AG04450 (cell line): ENCODE data around the gene TIRAP. TPM values are rescaled to one million over a fixed set of nuclear protein-coding genes. Genes with fewer than 3 reads are reported as not detected.

Experiments
- CTCF ChIA-PET: fragments of 300-600, 350-600 bp; formaldehyde crosslinking; extraction: SDS; loops from one replicate; lab custom pipeline; 2022; ENCODE audit warnings: antibody characterized with exemption, inconsistent platforms; lab: Charles Lee
- POLR2A ChIA-PET: fragments of 350-600 bp; formaldehyde crosslinking; extraction: SDS; loops from one replicate; lab custom pipeline; 2021; ENCODE audit warnings: antibody characterized with exemption, inconsistent platforms; lab: Yijun Ruan, JAX
- DNase-seq: peaks from one replicate; pipeline ENCODE4 v3.0.0-alpha.2; 2011; ENCODE audit warnings: low read depth, low spot score
- H3K27ac ChIP-seq: one replicate; pipeline ENCODE4 v1.5.1; 2012; ENCODE audit warnings: low read depth, low read length, control low read depth
- H3K27me3 ChIP-seq: one replicate; pipeline ENCODE4 v1.6.0; 2012; ENCODE audit warnings: low read length; ENCODE audit not compliant: control insufficient read depth, insufficient read depth
- H3K4me3 ChIP-seq: 2 replicates; pipeline ENCODE4 v1.5.1; 2011; ENCODE audit warnings: mild to moderate bottlenecking, low read depth, low read length, control low read depth
- H3K9me3 ChIP-seq: 2 replicates; pipeline ENCODE4 v1.5.1; 2012; ENCODE audit warnings: low read length; ENCODE audit not compliant: control insufficient read depth, insufficient read depth
- CTCF ChIP-seq: IDR thresholded peaks from 2 replicates; pipeline ENCODE4 v1.5.1; 2011; ENCODE audit warnings: low read depth, low read length, control low read depth, inconsistent platforms
- polyA plus RNA-seq: library from polyadenylated mRNA; depleted of rRNA; stranded (reverse); fragments of >200 nt; gene quantifications from 2 replicates; pipeline ENCODE4 v1.2.3, GENCODE V29; 2011

TIRAP gene
- polyA plus RNA-seq, 1 experiment = 4.9 TPM

- H3K4me3 ChIP-seq = peak overlapping the region; percentile 49
- ChIA-PET POLR2A (interaction anchor here (0.7 to 2.3 kb wide), 7 partner anchors 12 to 166 kb away, joined by 3 to 16 read pairs (median 3); partner anchors contain the start of genes DCPS and ST3GAL4), CTCF (interaction anchor here (0.9 to 2.7 kb wide), 5 partner anchors 8 to 163 kb away, joined by 3 to 25 read pairs (median 10); partner anchors contain the start of gene DCPS)
- DNase-seq = no peak
- H3K27me3 ChIP-seq = no peaks in the 10 kb centered on the region
- no peaks in the 10 kb centered on the region for H3K9me3 ChIP-seq
- TF ChIP-seq CTCF = no peak
- peak overlapping the region; percentile 99 for H3K27ac ChIP-seq
These were observed 35.1 kb downstream of the TIRAP start for GRCh38 chr11:126317756-126318573.

DNA sequence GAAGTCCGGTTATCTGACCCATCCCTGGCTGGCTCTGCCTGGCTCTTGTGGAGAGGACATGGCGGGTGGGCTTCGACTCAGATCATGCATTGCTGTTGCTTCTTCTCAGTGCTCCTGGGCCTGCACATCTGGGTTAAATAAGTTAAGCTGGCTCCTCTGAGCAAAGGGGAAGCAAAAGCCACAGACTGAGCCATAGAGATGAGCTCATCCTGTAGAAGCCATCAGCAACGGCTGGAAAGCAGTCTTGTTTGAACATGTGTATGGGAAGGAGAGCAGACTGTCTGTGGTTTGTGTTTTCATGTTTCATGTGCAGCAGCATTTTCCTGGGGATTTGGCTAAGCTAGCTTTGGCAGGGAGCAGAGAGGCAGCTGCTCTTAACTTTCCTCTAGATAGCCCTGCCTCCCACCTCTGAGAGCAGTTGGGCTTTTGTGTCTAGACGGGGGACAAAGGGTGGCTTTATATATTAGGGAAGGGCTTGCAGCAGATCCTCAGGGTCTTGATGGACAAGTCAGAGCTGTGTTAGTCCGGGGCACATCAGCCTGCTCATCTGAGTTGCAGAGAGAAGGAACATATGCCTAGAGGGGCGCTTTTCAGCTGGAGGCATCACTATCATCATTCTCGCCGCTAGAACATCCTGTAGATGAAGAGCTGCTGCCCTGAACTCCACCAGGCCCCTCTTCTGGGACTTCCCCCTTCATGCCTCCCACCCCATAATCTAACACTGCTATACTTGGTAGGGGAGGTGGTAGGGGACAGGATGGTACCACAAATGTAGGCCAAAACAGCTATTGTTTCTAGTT lies 35.9 kb downstream of the TIRAP start:
- no peaks in the 10 kb centered on the region for H3K9me3 ChIP-seq
- no peak for TF ChIP-seq CTCF
- ChIA-PET CTCF (interaction anchor here (0.9 to 2.7 kb wide), 7 partner anchors 9 to 162 kb away, joined by 3 to 25 read pairs (median 4); partner anchors contain the start of gene DCPS), POLR2A (interaction anchor here (1.0 to 2.3 kb wide), 7 partner anchors 12 to 162 kb away, joined by 3 to 16 read pairs (median 5); partner anchors contain the start of genes DCPS and ST3GAL4)
- no peaks in the 10 kb centered on the region for H3K27me3 ChIP-seq
- peak; percentile 88 for DNase-seq
- H3K27ac ChIP-seq = peak overlapping the region; percentile 99
- peak overlapping the region; percentile 49 for H3K4me3 ChIP-seq

- CTCF ChIA-PET = interaction anchor here (0.7 to 2.7 kb wide), 6 partner anchors 9 to 161 kb away, joined by 3 to 25 read pairs (median 7); no protein-coding TSS in a partner anchor
- Histone ChIP-seq H3K27me3 (no peaks in the 10 kb centered on the region), H3K27ac (peak overlapping the region; percentile 99), H3K9me3 (no peaks in the 10 kb centered on the region), H3K4me3 (no peak overlapping the region)
- POLR2A ChIA-PET = interaction anchor here (1.0 to 2.3 kb wide), 5 partner anchors 11 to 37 kb away, joined by 3 to 16 read pairs (median 6); partner anchors contain the start of genes DCPS and ST3GAL4
- TF ChIP-seq CTCF = no peak
- no peak for DNase-seq
These were observed 36.5 kb downstream of the TIRAP start for GRCh38 chr11:126319374-126319740.

DNA sequence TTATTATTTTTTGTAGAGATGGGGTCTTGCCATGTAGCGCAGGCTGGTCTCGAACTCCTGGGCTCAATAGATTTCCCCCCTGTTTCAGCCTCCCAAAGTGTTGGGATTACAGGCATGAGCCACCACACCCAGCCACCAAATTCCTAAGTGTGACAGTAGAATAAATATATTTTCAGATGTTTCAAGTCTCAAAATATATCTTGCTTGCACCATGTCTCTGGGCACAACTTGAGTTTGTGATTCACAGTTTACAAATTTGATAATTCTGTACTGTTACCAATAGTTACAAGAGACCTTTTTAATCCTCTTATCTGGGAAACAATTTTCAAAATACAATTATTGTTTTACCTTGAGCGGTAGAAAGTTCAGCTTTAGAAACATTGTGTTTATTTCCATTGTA lies 40.1 kb downstream of the TIRAP start:
- ChIA-PET POLR2A (interaction anchor here (0.7 kb wide), 1 partner anchor 1107 kb away, joined by 5 read pairs; no protein-coding TSS in a partner anchor), CTCF (no interaction called here)
- DNase-seq = no peak
- Histone ChIP-seq H3K27me3 (no peaks in the 10 kb centered on the region), H3K4me3 (no peak overlapping the region), H3K9me3 (no peaks in the 10 kb centered on the region), H3K27ac (no peak overlapping the region)
- TF ChIP-seq CTCF = no peak
